ENCODE measurements around the gene KLHL17.

Gene KLHL17

GRCh38 chr1:931380-932172 is 28.8 kb upstream of the KLHL17 start:
- TF ChIP-seq CTCF (conservative IDR thresholded peaks at IDR 0.05; ENCODE audit: low read depth): no peak
- DNase-seq (ENCODE audit: low spot score): no peak
- ChIA-PET CTCF (interaction anchor here (1.0 kb wide), 1 partner anchor 11 kb away, joined by 3 read pairs; no protein-coding TSS in a partner anchor), POLR2A (ENCODE audit: low non-redundant PET) (no interaction called here)
- H3K27ac ChIP-seq: no peak overlapping the region

- 0 out of 2 replicates have a peak overlapping the region, but pooled peaks have one; percentile 5 for H3K27ac ChIP-seq
- POLR2A ChIA-PET (ENCODE audit: low non-redundant PET): no interaction called here
- no peak for DNase-seq (ENCODE audit: low spot score)
- CTCF ChIA-PET: interaction anchor here (1.0 kb wide), 1 partner anchor 12 kb away, joined by 3 read pairs; no protein-coding TSS in a partner anchor
- TF ChIP-seq CTCF (conservative IDR thresholded peaks at IDR 0.05; ENCODE audit: low read depth): no peak
These were observed 28.2 kb upstream of the KLHL17 start for GRCh38 chr1:932173-932510.

GRCh38 chr1:932776-933602 is 27.4 kb upstream of the KLHL17 start:
- CTCF ChIA-PET: interaction anchor here (0.6 kb wide), 1 partner anchor 28 kb away, joined by 3 read pairs; no protein-coding TSS in a partner anchor
- POLR2A ChIA-PET (ENCODE audit: low non-redundant PET): no interaction called here
- no peak overlapping the region for H3K27ac ChIP-seq

GRCh38 chr1:933603-933940 is 26.8 kb upstream of the KLHL17 start:
- H3K27ac ChIP-seq: no peak overlapping the region
- no peak for DNase-seq (ENCODE audit: low spot score)
- ChIA-PET POLR2A (ENCODE audit: low non-redundant PET) (no interaction called here), CTCF (interaction anchor here (0.6 kb wide), 1 partner anchor 29 kb away, joined by 3 read pairs; no protein-coding TSS in a partner anchor)
- TF ChIP-seq CTCF (conservative IDR thresholded peaks at IDR 0.05; ENCODE audit: low read depth): no peak

More at GRCh38 chr1:932776-933602, 27.4 kb upstream of the KLHL17 start:
- no peak for TF ChIP-seq CTCF (conservative IDR thresholded peaks at IDR 0.05; ENCODE audit: low read depth)
- no peak for DNase-seq (ENCODE audit: low spot score)

- ChIA-PET POLR2A (ENCODE audit: low non-redundant PET) (no interaction called here), CTCF (no interaction called here)
- H3K27ac ChIP-seq: no peak overlapping the region
- no peak for DNase-seq (ENCODE audit: low spot score)
- TF ChIP-seq CTCF (conservative IDR thresholded peaks at IDR 0.05; ENCODE audit: low read depth): no peak
These were observed 25.2 kb upstream of the KLHL17 start for GRCh38 chr1:934991-935750.

GRCh38 chr1:935751-936231 is 24.6 kb upstream of the KLHL17 start:
- no peak for DNase-seq (ENCODE audit: low spot score)
- ChIA-PET CTCF (no interaction called here), POLR2A (ENCODE audit: low non-redundant PET) (no interaction called here)
- no peak overlapping the region for H3K27ac ChIP-seq
- TF ChIP-seq CTCF (conservative IDR thresholded peaks at IDR 0.05; ENCODE audit: low read depth): no peak

Data from RWPE1 (cell line).